Activated CD4-positive, CD25-positive, alpha-beta regulatory T cell treated with anti-CD3 and anti-CD28 coated beads, Interleukin-2, amount 50 U/mL, for 24 hours (primary cell): ENCODE results near the gene RELL2.
"Not testable (repeated sequence)": the region's sequence is repeated elsewhere in the genome, so short reads cannot be mapped to it uniquely, and the experiment has no call there.

Source experiments
- ATAC-seq, 2 donors: fragments of 150-1000 bp; cut with Tn5 transposase; one replicate each; pipeline ENCODE4 v1.10.0; 2021; ENCODE audit warnings: mild to moderate bottlenecking in 1 of 2, moderate library complexity in 1 of 2

The RELL2 gene

GRCh38 chr5:141636413-141637122 lies at the start of gene RELL2, which contains the start of gene HDAC3:
Gene RELL2 (plus strand): TSS chr5:141636997. CDS start chr5:141638226, 1,229 bp downstream.
Gene HDAC3 (minus strand): TSS chr5:141636849. CDS start chr5:141636790, 59 bp downstream.
- ATAC-seq: peak; percentile 83 to 84

GRCh38 chr5:141590127-141590526 lies 46.7 kb upstream of the RELL2 start:
- no peak for ATAC-seq

- ATAC-seq: no peak
Measured at GRCh38 chr5:141596867-141597266, 39.9 kb upstream of the RELL2 start.

GRCh38 chr5:141597394-141597793 lies 39.4 kb upstream of the RELL2 start:
- no peak for ATAC-seq

GRCh38 chr5:141597814-141598213 lies 39.0 kb upstream of the RELL2 start:
- no peak for ATAC-seq

GRCh38 chr5:141598391-141599345 lies 38.1 kb upstream of the RELL2 start:
- peak; percentile 87 to 95 for ATAC-seq

GRCh38 chr5:141602606-141603005 lies 34.2 kb upstream of the RELL2 start:
- ATAC-seq: no peak

GRCh38 chr5:141603923-141604717 lies 32.7 kb upstream of the RELL2 start:
- ATAC-seq: no peak

GRCh38 chr5:141605523-141606277 lies 31.1 kb upstream of the RELL2 start:
- ATAC-seq: peak; percentile 95

GRCh38 chr5:141608046-141608445 lies 28.8 kb upstream of the RELL2 start:
- no peak for ATAC-seq

GRCh38 chr5:141608557-141608956 lies 28.2 kb upstream of the RELL2 start:
- no peak for ATAC-seq

GRCh38 chr5:141609044-141609443 lies 27.8 kb upstream of the RELL2 start:
- no peak for ATAC-seq

GRCh38 chr5:141609921-141610320 lies 26.9 kb upstream of the RELL2 start:
- ATAC-seq: not testable (repeated sequence)

GRCh38 chr5:141611289-141611688 lies 25.5 kb upstream of the RELL2 start:
- ATAC-seq: no peak

GRCh38 chr5:141613344-141613743 lies 23.5 kb upstream of the RELL2 start:
- ATAC-seq: no peak

- no peak for ATAC-seq
Measured at GRCh38 chr5:141615991-141616720, 20.6 kb upstream of the RELL2 start.

GRCh38 chr5:141617128-141617527 lies 19.7 kb upstream of the RELL2 start:
- no peak for ATAC-seq

GRCh38 chr5:141617682-141618029 lies 19.1 kb upstream of the RELL2 start:
- ATAC-seq: no peak

GRCh38 chr5:141618030-141618803 lies 18.6 kb upstream of the RELL2 start:
- ATAC-seq: peak; percentile 23 to 28

GRCh38 chr5:141618804-141619554 lies 17.8 kb upstream of the RELL2 start, which contains the start of gene DIAPH1:
Gene DIAPH1 (minus strand): TSS chr5:141619000. CDS start chr5:141618914, 86 bp downstream.
- peak; percentile 93 for ATAC-seq
